HepG2 (cell line): Measurements from ENCODE around the gene SART1. TPM values are rescaled to one million over a fixed set of nuclear protein-coding genes. Genes with fewer than 3 reads are reported as not detected.

Experiments
- AHR ChIP-seq: IDR thresholded peaks from 2 replicates; pipeline ENCODE4 v1.6.1; 2018; ENCODE audit warnings: missing genetic modification reagents, missing compliant biosample characterization
- ATF5 ChIP-seq: sonication (generic); formaldehyde crosslinking; IDR thresholded peaks from 2 replicates; pipeline ENCODE4 v1.4.0; 2020; ENCODE audit warnings: mild to moderate bottlenecking, low read depth, missing genetic modification reagents
- BCLAF1 ChIP-seq: fragments of 450-650 bp; IDR thresholded peaks from 2 replicates; pipeline ENCODE4 v1.6.1; 2017; ENCODE audit warnings: mild to moderate bottlenecking
- BORCS8-MEF2B ChIP-seq: sonication (generic); formaldehyde crosslinking; IDR thresholded peaks from 2 replicates; pipeline ENCODE4 v1.8.0; 2022; ENCODE audit warnings: mild to moderate bottlenecking, missing genetic modification reagents
- BRCA1 ChIP-seq: sonication (generic); formaldehyde crosslinking; IDR thresholded peaks from 2 replicates; pipeline ENCODE4 v1.4.0; 2020; ENCODE audit warnings: missing genetic modification reagents
- FOSL2 ChIP-seq: sonication (generic); formaldehyde crosslinking; IDR thresholded peaks from 2 replicates; pipeline ENCODE4 v1.4.0; 2020; ENCODE audit warnings: missing genetic modification reagents
- GPN1 ChIP-seq: sonication (generic); formaldehyde crosslinking; IDR thresholded peaks from 2 replicates; pipeline ENCODE4 v1.5.1; 2020; ENCODE audit warnings: missing genetic modification reagents, borderline replicate concordance
- HDAC6 ChIP-seq: fragments of 200-600 bp; sonication (generic); IDR thresholded peaks from 2 replicates; pipeline ENCODE4 v1.7.0; 2017; ENCODE audit warnings: mild to moderate bottlenecking, antibody characterized with exemption, low read length, low read depth
- MEIS1 ChIP-seq: sonication (generic); formaldehyde crosslinking; IDR thresholded peaks from 2 replicates; pipeline ENCODE4 v1.9.0; 2021; ENCODE audit warnings: mild to moderate bottlenecking, missing genetic modification reagents, moderate library complexity, borderline replicate concordance
- MEIS2 ChIP-seq: sonication (generic); formaldehyde crosslinking; IDR thresholded peaks from 2 replicates; pipeline ENCODE4 v1.9.0; 2021; ENCODE audit warnings: mild to moderate bottlenecking, missing genetic modification reagents
- ONECUT2 ChIP-seq: sonication (generic); formaldehyde crosslinking; IDR thresholded peaks from 2 replicates; pipeline ENCODE4 v1.4.0; 2020; ENCODE audit warnings: missing genetic modification reagents
- POLR2AphosphoS5 ChIP-seq: IDR thresholded peaks from 2 replicates; pipeline ENCODE4 v1.6.1; 2012; ENCODE audit warnings: low read depth, low read length
- SIX4 ChIP-seq: sonication (generic); formaldehyde crosslinking; IDR thresholded peaks from 2 replicates; pipeline ENCODE4 v1.4.0; 2020; ENCODE audit warnings: missing genetic modification reagents
- TEAD3 ChIP-seq: optimal IDR thresholded peaks from 2 replicates; pipeline ENCODE3; 2016; ENCODE audit warnings: borderline replicate concordance
- ZBTB21 ChIP-seq: sonication (generic); formaldehyde crosslinking; IDR thresholded peaks from 2 replicates; pipeline ENCODE4 v1.4.0; 2020; ENCODE audit warnings: missing genetic modification reagents
- ZC3H13 ChIP-seq: sonication (generic); formaldehyde crosslinking; IDR thresholded peaks from 2 replicates; pipeline ENCODE4 v1.8.1; 2023; ENCODE audit warnings: mild to moderate bottlenecking, missing genetic modification reagents, moderate library complexity
- ZFP36L1 ChIP-seq: sonication (generic); formaldehyde crosslinking; IDR thresholded peaks from 2 replicates; pipeline ENCODE4 v1.8.0; 2022; ENCODE audit warnings: mild to moderate bottlenecking, missing genetic modification reagents, moderate library complexity
- ZFP90 ChIP-seq: sonication (generic); formaldehyde crosslinking; IDR thresholded peaks from 2 replicates; pipeline ENCODE4 v1.8.0; 2022; ENCODE audit warnings: missing genetic modification reagents, mild to moderate bottlenecking, inconsistent platforms, borderline replicate concordance
- ZNF101 ChIP-seq: sonication (generic); formaldehyde crosslinking; IDR thresholded peaks from 2 replicates; pipeline ENCODE4 v1.4.0; 2020; ENCODE audit warnings: mild to moderate bottlenecking, low read depth, missing genetic modification reagents, borderline replicate concordance
- ZNF136 ChIP-seq: sonication (generic); formaldehyde crosslinking; IDR thresholded peaks from 2 replicates; pipeline ENCODE4 v1.8.1; 2022; ENCODE audit warnings: low read depth, mild to moderate bottlenecking, moderate library complexity, missing genetic modification reagents
- ZNF431 ChIP-seq: sonication (generic); formaldehyde crosslinking; IDR thresholded peaks from 2 replicates; pipeline ENCODE4 v1.9.0; 2022; ENCODE audit warnings: missing genetic modification reagents, low read depth, mild to moderate bottlenecking, borderline replicate concordance
- ZNF44 ChIP-seq: sonication (generic); formaldehyde crosslinking; IDR thresholded peaks from 2 replicates; pipeline ENCODE4 v1.5.1; 2020; ENCODE audit warnings: mild to moderate bottlenecking, missing genetic modification reagents
- ZNF577 ChIP-seq: sonication (generic); formaldehyde crosslinking; IDR thresholded peaks from 2 replicates; pipeline ENCODE4 v1.4.0; 2020; ENCODE audit warnings: mild to moderate bottlenecking, low read depth, missing genetic modification reagents, borderline replicate concordance
- polyA plus RNA-seq, 8 experiments: library from polyadenylated mRNA; depleted of rRNA in 3 of 8; stranded (reverse) in 7 of 8; unstranded in 1 of 8; fragments of >200 nt; fragmentation: Illumina TruSeq in 4 of 8; extraction: Trizol in 4 of 8; gene quantifications; 2 replicates each; pipeline versions ENCODE4 v1.2.1 to v1.2.3, GENCODE V29; 2011 to 2016; ENCODE audit warnings: low read depth in 4 of 8, missing spikeins in 1 of 8, mixed read lengths in 1 of 8; ENCODE audit not compliant: insufficient read depth in 1 of 8
- total RNA-seq, 5 experiments: library from RNA; depleted of rRNA; stranded (reverse); fragments of >200 nt; fragmentation: Illumina TruSeq; extraction: Trizol; gene quantifications; 2 replicates each; pipeline ENCODE4 v1.2.3, GENCODE V29; 2016; ENCODE audit warnings: low read depth in 1 of 5
- TF ChIP-seq, protein P1 (sequence below): sonication (generic); formaldehyde crosslinking; IDR thresholded peaks from 2 replicates; pipeline ENCODE4 v1.8.0; 2022; ENCODE audit warnings: mild to moderate bottlenecking, missing genetic modification reagents
- TF ChIP-seq, protein P2 (sequence below): sonication (generic); formaldehyde crosslinking; IDR thresholded peaks from 2 replicates; pipeline ENCODE4 v1.4.0; 2020; ENCODE audit warnings: missing genetic modification reagents

SART1 gene
- total and polyA plus RNA-seq, 2 of the 13 experiments (the other 11 are each of a cell fraction or from before 2014, with no cell fraction given) = 11.3 to 22.5 TPM

- TF ChIP-seq, protein P1, sequence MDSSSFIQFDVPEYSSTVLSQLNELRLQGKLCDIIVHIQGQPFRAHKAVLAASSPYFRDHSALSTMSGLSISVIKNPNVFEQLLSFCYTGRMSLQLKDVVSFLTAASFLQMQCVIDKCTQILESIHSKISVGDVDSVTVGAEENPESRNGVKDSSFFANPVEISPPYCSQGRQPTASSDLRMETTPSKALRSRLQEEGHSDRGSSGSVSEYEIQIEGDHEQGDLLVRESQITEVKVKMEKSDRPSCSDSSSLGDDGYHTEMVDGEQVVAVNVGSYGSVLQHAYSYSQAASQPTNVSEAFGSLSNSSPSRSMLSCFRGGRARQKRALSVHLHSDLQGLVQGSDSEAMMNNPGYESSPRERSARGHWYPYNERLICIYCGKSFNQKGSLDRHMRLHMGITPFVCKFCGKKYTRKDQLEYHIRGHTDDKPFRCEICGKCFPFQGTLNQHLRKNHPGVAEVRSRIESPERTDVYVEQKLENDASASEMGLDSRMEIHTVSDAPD (CRISPR knock-in tag) = no peak
- TF ChIP-seq ZNF577 (CRISPR knock-in tag) = no peak
- no peak for TF ChIP-seq GPN1 (CRISPR knock-in tag)
- TF ChIP-seq POLR2AphosphoS5 = no peak
- TF ChIP-seq MEIS1 = no peak
- no peak for TF ChIP-seq ZBTB21
- no peak for TF ChIP-seq SIX4 (CRISPR knock-in tag)
- no peak for TF ChIP-seq ZNF44 (CRISPR knock-in tag)
- TF ChIP-seq HDAC6 = no peak
- TF ChIP-seq BRCA1 (CRISPR knock-in tag) = no peak
- TF ChIP-seq ZNF136 (CRISPR knock-in tag) = no peak
- TF ChIP-seq, protein P2, sequence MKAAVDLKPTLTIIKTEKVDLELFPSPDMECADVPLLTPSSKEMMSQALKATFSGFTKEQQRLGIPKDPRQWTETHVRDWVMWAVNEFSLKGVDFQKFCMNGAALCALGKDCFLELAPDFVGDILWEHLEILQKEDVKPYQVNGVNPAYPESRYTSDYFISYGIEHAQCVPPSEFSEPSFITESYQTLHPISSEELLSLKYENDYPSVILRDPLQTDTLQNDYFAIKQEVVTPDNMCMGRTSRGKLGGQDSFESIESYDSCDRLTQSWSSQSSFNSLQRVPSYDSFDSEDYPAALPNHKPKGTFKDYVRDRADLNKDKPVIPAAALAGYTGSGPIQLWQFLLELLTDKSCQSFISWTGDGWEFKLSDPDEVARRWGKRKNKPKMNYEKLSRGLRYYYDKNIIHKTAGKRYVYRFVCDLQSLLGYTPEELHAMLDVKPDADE (CRISPR knock-in tag) = peak; percentile 49; the same call in 1 of the 2 replicates
- no peak for TF ChIP-seq ZNF101
- no peak for TF ChIP-seq ZC3H13 (CRISPR knock-in tag)
- no peak for TF ChIP-seq AHR (CRISPR knock-in tag)
- no peak for TF ChIP-seq BCLAF1
- TF ChIP-seq ONECUT2 = no peak
- TF ChIP-seq TEAD3 (CRISPR knock-in tag) = peak; percentile 54
- TF ChIP-seq ZFP36L1 (CRISPR knock-in tag) = no peak
- TF ChIP-seq ZNF431 = no peak
- TF ChIP-seq FOSL2 (CRISPR knock-in tag) = no peak
- peak; percentile 72; the same call in 1 of the 2 replicates for TF ChIP-seq ZFP90
- TF ChIP-seq ATF5 (CRISPR knock-in tag) = no peak
- no peak for TF ChIP-seq BORCS8-MEF2B (CRISPR knock-in tag)
- no peak for TF ChIP-seq MEIS2 (CRISPR knock-in tag)
Observed at GRCh38 chr11:66022401-66023185, 61.1 kb downstream of the SART1 start (continued).
